Muscle of back (tissue), 11 donors: Measurements from ENCODE around the gene CNOT4. TPM values are rescaled to one million over a fixed set of nuclear protein-coding genes. Genes with fewer than 3 reads are reported as not detected.
"Not testable (repeated sequence)": the region's sequence is repeated elsewhere in the genome, so short reads cannot be mapped to it uniquely, and the experiment has no call there.

ENCODE experiments used
- DNase-seq, 3 donors: peaks; one replicate each; pipeline versions ENCODE4 v3.0.0 to v3.0.0-alpha.2; 2013
- polyA plus RNA-seq, 10 donors: library from polyadenylated mRNA; unstranded; fragments of 120-200 nt; gene quantifications; one replicate each; pipeline ENCODE4 v1.2.1, GENCODE V29; 2013; ENCODE audit not compliant: insufficient read length in 10 of 10

Gene CNOT4
- polyA plus RNA-seq, 10 donors, result 20.3 to 26.1 (median 22.6) TPM

- DNase-seq, result no peak
Observed at GRCh38 chr7:135459951-135460567, 49.8 kb downstream of the CNOT4 start.

- DNase-seq, result no peak
Observed at GRCh38 chr7:135459076-135459475, 50.8 kb downstream of the CNOT4 start.

GRCh38 chr7:135454060-135454459 lies 55.8 kb downstream of the CNOT4 start:
- no peak for DNase-seq

- no peak for DNase-seq
Observed at GRCh38 chr7:135449436-135449835, 60.5 kb downstream of the CNOT4 start.

GRCh38 chr7:135448753-135449152 lies 61.1 kb downstream of the CNOT4 start:
- DNase-seq, result no peak

GRCh38 chr7:135447748-135448147 lies 62.2 kb downstream of the CNOT4 start:
- DNase-seq, result peak in 1 of 3 donors; percentile 11

GRCh38 chr7:135445690-135446089 lies 64.2 kb downstream of the CNOT4 start:
- no peak for DNase-seq

- DNase-seq, result not testable (repeated sequence)
Observed at GRCh38 chr7:135445266-135445665, 64.6 kb downstream of the CNOT4 start.

GRCh38 chr7:135441791-135442190 lies 68.1 kb downstream of the CNOT4 start:
- peak in 1 of 3 donors; percentile 8 for DNase-seq

GRCh38 chr7:135434047-135434446 lies 75.9 kb downstream of the CNOT4 start:
- no peak for DNase-seq

GRCh38 chr7:135430626-135431025 lies 79.3 kb downstream of the CNOT4 start:
- DNase-seq, result no peak

- no peak for DNase-seq
Observed at GRCh38 chr7:135428879-135429278, 81.0 kb downstream of the CNOT4 start.

GRCh38 chr7:135428011-135428410 lies 81.9 kb downstream of the CNOT4 start:
- no peak for DNase-seq

- no peak for DNase-seq
Observed at GRCh38 chr7:135427166-135427565, 82.7 kb downstream of the CNOT4 start.

- DNase-seq, result no peak
Observed at GRCh38 chr7:135425036-135425435, 84.9 kb downstream of the CNOT4 start.

GRCh38 chr7:135420786-135421185 lies 89.1 kb downstream of the CNOT4 start:
- no peak for DNase-seq

- no peak for DNase-seq
Observed at GRCh38 chr7:135416431-135416830, 93.5 kb downstream of the CNOT4 start.

GRCh38 chr7:135414850-135415439 lies 95.0 kb downstream of the CNOT4 start:
- DNase-seq, result peak in 2 of 3 donors; percentile 9 to 11

GRCh38 chr7:135414208-135414607 lies 95.7 kb downstream of the CNOT4 start:
- no peak for DNase-seq

GRCh38 chr7:135411098-135411497 lies 98.8 kb downstream of the CNOT4 start:
- DNase-seq, result no peak

- DNase-seq, result no peak
Observed at GRCh38 chr7:135410543-135410942, 99.4 kb downstream of the CNOT4 start.

- no peak for DNase-seq
Observed at GRCh38 chr7:135409845-135410542, 99.9 kb downstream of the CNOT4 start.

GRCh38 chr7:135407884-135408283 lies 102.0 kb downstream of the CNOT4 start:
- DNase-seq, result no peak
